Measurements from ENCODE around the gene FLOT1. TPM values are rescaled to one million over a fixed set of nuclear protein-coding genes. Genes with fewer than 3 reads are reported as not detected.

Gene FLOT1
- total RNA-seq, 1 experiment from 2014 or later, result 111 TPM

GRCh38 chr6:30726506-30727413 lies 15.7 kb downstream of the FLOT1 start:
- no peak overlapping the region for H3K4me3 Mint-ChIP-seq
- peaks cover 2% of the 10 kb centered on the region; the same call in 1 of the 2 replicates for H3K79me2 ChIP-seq (ENCODE audit: insufficient read depth, low read length)
- no peak overlapping the region for H2BK5ac ChIP-seq (ENCODE audit: insufficient read length, low read length)
- H3K56ac ChIP-seq (ENCODE audit: insufficient read length, low read depth, low read length), result no peak overlapping the region
- no peaks in the 10 kb centered on the region for H3K79me1 ChIP-seq (ENCODE audit: insufficient read depth, low read depth, low read length, poor library complexity, severe bottlenecking)
- H2BK120ac ChIP-seq (ENCODE audit: low read depth, low read length, poor library complexity, severe bottlenecking), result no peak overlapping the region
- no peak overlapping the region for H3K27ac ChIP-seq (ENCODE audit: insufficient read length, low read depth, low read length)
- no peak overlapping the region for H4K5ac ChIP-seq (ENCODE audit: insufficient read length, low read depth, low read length)
- DNase-seq, result no peak
- no peak overlapping the region for H2AK5ac ChIP-seq (ENCODE audit: insufficient read length, low read length)
- H2BK15ac ChIP-seq (ENCODE audit: low read depth, low read length), result no peak overlapping the region
- peak overlapping the region in 1 of 3 experiments; percentile 74; a peak in 3 of 7 replicates for H3K27ac Mint-ChIP-seq
- no peaks in the 10 kb centered on the region for H4K20me1 ChIP-seq (ENCODE audit: control insufficient read depth, insufficient read depth, insufficient read length)
- no peak overlapping the region for H4K8ac ChIP-seq (replicated peaks; ENCODE audit: insufficient read length, low read depth, low read length)
- no peaks in the 10 kb centered on the region for H3K9me3 ChIP-seq (ENCODE audit: control insufficient read depth, low read depth, low read length)
- H3K18ac ChIP-seq (ENCODE audit: insufficient read length, low read depth, low read length), result no peak overlapping the region
- no peaks in the 10 kb centered on the region for H3K4me1 ChIP-seq (ENCODE audit: insufficient read depth, low read length)
- peaks cover 42 to 81% (median 57%) of the 10 kb centered on the region in 3 experiments for H3K36me3 Mint-ChIP-seq (ENCODE audit: insufficient read depth in 1 of 3, low read depth in 3 of 3)
- no peak overlapping the region for H2BK12ac ChIP-seq (ENCODE audit: insufficient read length, low read depth, low read length)
- H3T11ph ChIP-seq (ENCODE audit: low read length), result no peak overlapping the region
- H2BK20ac ChIP-seq (ENCODE audit: low read depth, low read length, poor library complexity, severe bottlenecking), result no peak overlapping the region
- no peaks in the 10 kb centered on the region for H3K27me3 ChIP-seq (ENCODE audit: insufficient read depth, low read length)
- H3K4me2 ChIP-seq (ENCODE audit: insufficient read depth, insufficient read length, low read length), result no peak overlapping the region
- no peak overlapping the region for H3K14ac ChIP-seq (ENCODE audit: insufficient read depth, low read length)
- peaks cover 5% of the 10 kb centered on the region; the same call in 1 of the 2 replicates for H3K27me3 Mint-ChIP-seq (ENCODE audit: low read depth)
- no peak overlapping the region for H3K4ac ChIP-seq (ENCODE audit: low read depth, low read length)
- WGBS (ENCODE audit: extremely low coverage, insufficient read length, low lambda C conversion rate), result no CpG with 5 or more reads among the region's 11 CpGs
- no peak overlapping the region for H4K91ac ChIP-seq (ENCODE audit: insufficient read length, low read depth, low read length)
- H3K9ac ChIP-seq (ENCODE audit: extremely low read depth, insufficient read length, low read length), result no peak overlapping the region
- no peak for TF ChIP-seq CTCF (conservative IDR thresholded peaks at IDR 0.05)
- no peaks in the 10 kb centered on the region for H3K9me3 Mint-ChIP-seq
- H2AFZ ChIP-seq (ENCODE audit: low read length), result no peak overlapping the region
- H3K4me1 Mint-ChIP-seq, result peaks cover 23 to 33% of the 10 kb centered on the region in 2 experiments
- H3K23me2 ChIP-seq (ENCODE audit: insufficient read length, low read depth, low read length, poor library complexity, severe bottlenecking), result peaks cover under 1% of the 10 kb centered on the region
- no peak overlapping the region for H3K23ac ChIP-seq (ENCODE audit: insufficient read length, low read depth, low read length)

Measured in H9 (cell line).